K562 (cell line): ENCODE measurements around the gene FNDC4. TPM values are rescaled to one million over a fixed set of nuclear protein-coding genes. Genes with fewer than 3 reads are reported as not detected.

Experiments
- ATAC-seq: fragments of 200-7000 bp; cut with Tn5 transposase; 3 replicates; pipeline ENCODE4 v1.9.1; 2020; ENCODE audit warnings: moderate library complexity
- BruUV-seq: library from RNA; stranded (reverse); fragments of 400-500 nt; replicated peaks from 2 replicates; lab custom pipeline; 2021; lab: Mats Ljungman, UMichigan
- CTCF ChIA-PET: fragments of 300-600 bp; formaldehyde crosslinking; extraction: SDS; loops from one replicate; lab custom pipeline; 2021; ENCODE audit warnings: low intra/inter-chr PET ratio; lab: Yijun Ruan, JAX
- POLR2A ChIA-PET: fragments of 300-600, 350-650 bp; sonication (Branson Sonifier 250); formaldehyde crosslinking; extraction: SDS; loops from one replicate; lab custom pipeline; 2021; ENCODE audit warnings: antibody characterized with exemption, inconsistent platforms; lab: Yijun Ruan, JAX
- DNase-seq, 4 experiments: peaks; one replicate each; pipeline versions ENCODE4 v3.0.0 to v3.0.0-alpha.2; 2011 to 2018; ENCODE audit warnings: low spot score in 3 of 4, mixed read lengths in 3 of 4; ENCODE audit errors: extremely low read depth in 1 of 4
- FAIRE-seq: peaks from 2 replicates; lab custom pipeline; 2011; peaks lifted over from hg19 to GRCh38; lab: Jason Lieb, UNC
- H2AFZ ChIP-seq: 2 replicates; pipeline ENCODE4 v1.6.0; 2011; ENCODE audit warnings: low read depth, low read length, control low read depth, inconsistent platforms
- H3K27ac ChIP-seq: fragments of 200-600 bp; 3 replicates; pipeline ENCODE4 v1.8.0; 2011; ENCODE audit warnings: low read depth, mild to moderate bottlenecking, control low read depth, inconsistent platforms, low read length, moderate library complexity, mixed read lengths; ENCODE audit errors: extremely low read depth
- H3K27me3 ChIP-seq, 2 experiments: fragments of 300-600 bp in 1 of 2; 2 replicates in 1 of 2; 3 replicates in 1 of 2; pipeline versions ENCODE4 v1.6.0 to v1.8.0; 2011; ENCODE audit warnings: inconsistent platforms in 2 of 2, low read length in 2 of 2, mild to moderate bottlenecking in 1 of 2, mixed read lengths in 1 of 2, moderate library complexity in 1 of 2; ENCODE audit not compliant: control insufficient read depth in 2 of 2, insufficient read depth in 2 of 2
- H3K36me3 ChIP-seq: fragments of 300-600 bp; 3 replicates; pipeline ENCODE4 v1.8.0; 2011; ENCODE audit warnings: mild to moderate bottlenecking, low read length, inconsistent platforms; ENCODE audit not compliant: control insufficient read depth, insufficient read depth
- H3K4me1 ChIP-seq, 2 experiments: fragments of 200-600 bp in 1 of 2; replicated peaks in 1 of 2; 2 replicates in 1 of 2; 3 replicates in 1 of 2; pipeline versions ENCODE4 v1.5.1 to v1.8.0; 2011; ENCODE audit warnings: inconsistent platforms in 2 of 2, low read length in 2 of 2, mild to moderate bottlenecking in 1 of 2, mixed read lengths in 1 of 2, moderate library complexity in 1 of 2; ENCODE audit not compliant: control insufficient read depth in 2 of 2, insufficient read depth in 2 of 2
- H3K4me2 ChIP-seq: 2 replicates; pipeline ENCODE4 v1.6.1; 2011; ENCODE audit warnings: low read length, control low read depth, inconsistent platforms, mixed read lengths; ENCODE audit not compliant: insufficient read depth
- H3K4me3 ChIP-seq: fragments of 200-600 bp; sonication (generic), shearing (Covaris generic); 2 replicates; pipeline ENCODE4 v1.5.1; 2016; ENCODE audit warnings: control low read depth, inconsistent platforms
- H3K79me2 ChIP-seq: fragments of 200-600 bp; 3 replicates; pipeline ENCODE4 v1.8.0; 2011; ENCODE audit warnings: low read length, inconsistent platforms; ENCODE audit not compliant: control insufficient read depth, insufficient read depth
- H3K9ac ChIP-seq, 2 experiments: 2 replicates each; pipeline versions ENCODE4 v1.6.0 to v1.6.1; 2011; ENCODE audit warnings: low read depth in 2 of 2, low read length in 2 of 2, control low read depth in 1 of 2, inconsistent platforms in 1 of 2, mild to moderate bottlenecking in 1 of 2, mixed read lengths in 1 of 2; ENCODE audit not compliant: insufficient read depth in 1 of 2
- H3K9me1 ChIP-seq: one replicate; pipeline ENCODE4 v1.6.0; 2011; ENCODE audit warnings: inconsistent platforms, mild to moderate bottlenecking, low read length, moderate library complexity; ENCODE audit not compliant: control insufficient read depth, insufficient read depth
- H3K9me3 ChIP-seq: replicated peaks from 2 replicates; pipeline ENCODE4 v1.5.1; 2011; ENCODE audit warnings: low read depth, low read length, inconsistent platforms; ENCODE audit not compliant: control insufficient read depth, insufficient read depth
- H4K20me1 ChIP-seq: replicated peaks from 2 replicates; pipeline ENCODE4 v1.6.1; 2011; ENCODE audit warnings: low read length, inconsistent platforms, mixed read lengths; ENCODE audit not compliant: control insufficient read depth, insufficient read depth
- CCAR2 ChIP-seq: fragments of 200-400 bp; formaldehyde crosslinking; IDR thresholded peaks from 2 replicates; pipeline ENCODE4 v1.6.1; 2017; ENCODE audit warnings: mild to moderate bottlenecking, low read depth, low read length
- EP400 ChIP-seq: fragments of 450-650 bp; IDR thresholded peaks from 2 replicates; pipeline ENCODE4 v1.6.1; 2017; ENCODE audit warnings: antibody characterized with exemption, mild to moderate bottlenecking, moderate library complexity
- HLTF ChIP-seq: fragments of 450-650 bp; IDR thresholded peaks from 2 replicates; pipeline ENCODE4 v1.6.1; 2016
- MEF2D ChIP-seq: conservative IDR thresholded peaks from 2 replicates; pipeline ENCODE4 v1.6.1; 2016; ENCODE audit warnings: low read depth, missing genetic modification characterization, missing compliant biosample characterization
- NCOA1 ChIP-seq: fragments of 450-650 bp; IDR thresholded peaks from 2 replicates; pipeline ENCODE4 v1.6.1; 2016; ENCODE audit warnings: low read depth
- NCOA2 ChIP-seq, 2 experiments: fragments of 450-650 bp; IDR thresholded peaks; 2 replicates each; pipeline ENCODE4 v1.6.1; 2018; ENCODE audit warnings: mild to moderate bottlenecking in 2 of 2, moderate library complexity in 1 of 2; ENCODE audit not compliant: partially characterized antibody in 2 of 2
- POLR2A ChIP-seq: fragments of 450-650 bp; conservative IDR thresholded peaks from 2 replicates; pipeline ENCODE4 v1.6.1; 2016
- POLR3G ChIP-seq: IDR thresholded peaks from 2 replicates; pipeline ENCODE4 v1.6.1; 2011; ENCODE audit not compliant: insufficient read length, insufficient replicate concordance; ENCODE audit errors: extremely low read depth
- SETDB1 ChIP-seq: IDR thresholded peaks from one replicate; pipeline ENCODE4 v1.6.1; 2012; ENCODE audit warnings: low read length, control low read depth, inconsistent platforms
- SRSF1 ChIP-seq: fragments of 200-400 bp; formaldehyde crosslinking; IDR thresholded peaks from 2 replicates; pipeline ENCODE4 v1.6.1; 2017; ENCODE audit warnings: mild to moderate bottlenecking, low read depth, low read length, moderate library complexity
- STAT6 ChIP-seq: sonication (generic); formaldehyde crosslinking; IDR thresholded peaks from 2 replicates; pipeline ENCODE4 v1.8.1; 2023; ENCODE audit warnings: mild to moderate bottlenecking, missing genetic modification reagents
- THRA ChIP-seq: fragments of 450-650 bp; IDR thresholded peaks from 2 replicates; pipeline ENCODE4 v1.6.1; 2017; ENCODE audit warnings: mild to moderate bottlenecking, moderate library complexity
- THRAP3 ChIP-seq: fragments of 450-650 bp; IDR thresholded peaks from 2 replicates; pipeline ENCODE4 v1.6.1; 2016; ENCODE audit warnings: mild to moderate bottlenecking, inconsistent platforms, borderline replicate concordance
- ZNF311 ChIP-seq: fragments of 250-450 bp; sonication (Bioruptor Pico); IDR thresholded peaks from 2 replicates; pipeline ENCODE4 v1.4.0; 2020; ENCODE audit warnings: mild to moderate bottlenecking, moderate library complexity
- ZNF41 ChIP-seq: fragments of 250-450 bp; sonication (Bioruptor Pico); conservative IDR thresholded peaks from 2 replicates; pipeline ENCODE4 v1.4.0; 2020; ENCODE audit warnings: mild to moderate bottlenecking
- ZNF696 ChIP-seq: fragments of 250-450 bp; sonication (Bioruptor Pico); conservative IDR thresholded peaks from 2 replicates; pipeline ENCODE4 v1.4.0; 2020; ENCODE audit warnings: mild to moderate bottlenecking, moderate library complexity
- ZSCAN32 ChIP-seq: fragments of 450-650 bp; formaldehyde crosslinking; IDR thresholded peaks from 2 replicates; pipeline ENCODE4 v1.4.0; 2020; ENCODE audit warnings: mild to moderate bottlenecking, moderate library complexity
- WGBS: fragments of 100-300 bp; shearing (Covaris generic); methylation state at CpG from one replicate; pipeline ENCODE4 v1.1.6; 2016; ENCODE audit warnings: low coverage, mixed read lengths; ENCODE audit not compliant: insufficient coverage; ENCODE audit errors: missing lambda C conversion rate; 5-methylcytosine and 5-hydroxymethylcytosine counted together
- in situ Hi-C: fragments of 300-500 bp; cut with MboI; formaldehyde crosslinking; loops from 4 replicates; pipeline ENCODE4 v1.15.0; 2018; ENCODE audit warnings: inconsistent platforms, mixed read lengths
- intact Hi-C: fragments of 100-400 bp; cut with micrococcal nuclease; formaldehyde crosslinking; loops from 2 replicates; pipeline ENCODE4 v1.14.2; 2022
- polyA plus RNA-seq, 8 experiments: library from polyadenylated mRNA; depleted of rRNA in 4 of 8; stranded (reverse) in 5 of 8; unstranded in 3 of 8; fragments of >200 nt; fragmentation: Nextera tagmentation in 2 of 8; fragmentation: Illumina TruSeq in 1 of 8; extraction: Ambion mirVana in 2 of 8; extraction: Trizol in 1 of 8; gene quantifications; 2 replicates each; pipeline versions ENCODE4 v1.2.1 to v1.2.3, GENCODE V29; 2011 to 2014; ENCODE audit warnings: inconsistent platforms in 1 of 8, missing spikeins in 1 of 8
- total RNA-seq, 7 experiments: library from RNA; depleted of rRNA in 6 of 7; stranded (reverse); fragments of >200 nt in 6 of 7; fragmentation: Illumina TruSeq in 2 of 7; extraction: Trizol in 2 of 7; gene quantifications; 2 replicates each; pipeline versions ENCODE4 v1.2.1 to v1.2.3, GENCODE V29; 2011 to 2021; ENCODE audit warnings: low replicate concordance in 1 of 7
- TF ChIP-seq, protein P1 (sequence below): sonication (generic); formaldehyde crosslinking; IDR thresholded peaks from 2 replicates; pipeline ENCODE4 v1.4.0; 2020; ENCODE audit warnings: mild to moderate bottlenecking, missing genetic modification reagents

The FNDC4 gene
- total and polyA plus RNA-seq, 9 of the 15 experiments (the other 6 are each of a cell fraction or from before 2014, with no cell fraction given): 0.28 to 4.9 (median 2.3) TPM

- TF ChIP-seq THRA (no peak), SETDB1 (no peak)
- TF ChIP-seq, all 486 proteins: peak for 0
These were observed 25.3 kb upstream of the FNDC4 start (continued) for GRCh38 chr2:27520316-27520715.

- no peaks in the 10 kb centered on the region for H3K27me3 ChIP-seq
- H3K9me1 ChIP-seq: no peaks in the 10 kb centered on the region
- H3K27ac ChIP-seq: peak overlapping the region; percentile 34; the same call in 2 of the 3 replicates
- in situ Hi-C loops: no loop called here
- no peak overlapping the region for H3K4me3 ChIP-seq
- no peaks in the 10 kb centered on the region for H3K79me2 ChIP-seq
- intact Hi-C loops: no loop called here
- H4K20me1 ChIP-seq: no peaks in the 10 kb centered on the region
- peak; percentile 15; the same call in 2 of the 3 replicates for ATAC-seq
- FAIRE-seq: no peak
- CTCF ChIA-PET: no interaction called here
- WGBS: 59% methylated on average over 4 of the region's 4 CpGs
- H3K4me1 ChIP-seq: peaks cover 4 to 5% of the 10 kb centered on the region in 2 experiments; a peak in 3 of 5 replicates
- H3K9ac ChIP-seq: peak overlapping the region; percentile 10 to 68; a peak in 1 of 4 replicates
- POLR2A ChIA-PET: interaction anchor here (1.0 kb wide), 2 partner anchors 8 to 19 kb away, joined by 3 to 6 read pairs; a partner anchor contains a TSS
- BruUV-seq: no TSS peak
- no peaks in the 10 kb centered on the region for H3K9me3 ChIP-seq
- peak overlapping the region; percentile 87 for H2AFZ ChIP-seq
- no peak overlapping the region for H3K4me2 ChIP-seq
- no peak for DNase-seq
- H3K36me3 ChIP-seq: no peaks in the 10 kb centered on the region
- TF ChIP-seq CCAR2: no peak
- no peak for TF ChIP-seq NCOA2 (IDR thresholded peaks at IDR 0.05; ENCODE audit: partially characterized antibody in 2 of 2)
- no peak for TF ChIP-seq EP400
- TF ChIP-seq ZSCAN32 (CRISPR knock-in tag): no peak
- TF ChIP-seq NCOA1: no peak
- TF ChIP-seq POLR3G: no peak
- TF ChIP-seq STAT6 (CRISPR knock-in tag): no peak
- TF ChIP-seq SRSF1: no peak
- no peak for TF ChIP-seq HLTF
- no peak for TF ChIP-seq POLR2A
- TF ChIP-seq ZNF696 (CRISPR knock-in tag): no peak
- TF ChIP-seq ZNF41 (CRISPR knock-in tag): no peak
- TF ChIP-seq ZNF311 (CRISPR knock-in tag): no peak
- TF ChIP-seq MEF2D: no peak
- TF ChIP-seq THRAP3: no peak
- TF ChIP-seq, protein P1, sequence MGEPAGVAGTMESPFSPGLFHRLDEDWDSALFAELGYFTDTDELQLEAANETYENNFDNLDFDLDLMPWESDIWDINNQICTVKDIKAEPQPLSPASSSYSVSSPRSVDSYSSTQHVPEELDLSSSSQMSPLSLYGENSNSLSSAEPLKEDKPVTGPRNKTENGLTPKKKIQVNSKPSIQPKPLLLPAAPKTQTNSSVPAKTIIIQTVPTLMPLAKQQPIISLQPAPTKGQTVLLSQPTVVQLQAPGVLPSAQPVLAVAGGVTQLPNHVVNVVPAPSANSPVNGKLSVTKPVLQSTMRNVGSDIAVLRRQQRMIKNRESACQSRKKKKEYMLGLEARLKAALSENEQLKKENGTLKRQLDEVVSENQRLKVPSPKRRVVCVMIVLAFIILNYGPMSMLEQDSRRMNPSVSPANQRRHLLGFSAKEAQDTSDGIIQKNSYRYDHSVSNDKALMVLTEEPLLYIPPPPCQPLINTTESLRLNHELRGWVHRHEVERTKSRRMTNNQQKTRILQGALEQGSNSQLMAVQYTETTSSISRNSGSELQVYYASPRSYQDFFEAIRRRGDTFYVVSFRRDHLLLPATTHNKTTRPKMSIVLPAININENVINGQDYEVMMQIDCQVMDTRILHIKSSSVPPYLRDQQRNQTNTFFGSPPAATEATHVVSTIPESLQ (CRISPR knock-in tag): no peak
These were observed 23.7 kb upstream of the FNDC4 start for GRCh38 chr2:27518782-27519113.
